Vagina (tissue), 2 donors: ENCODE results near the gene AGPS.

Source experiments
- POLR2A ChIP-seq, 2 donors: fragments of 450-650 bp; IDR thresholded peaks; one replicate each; pipeline ENCODE4 v1.6.1; 2017; ENCODE audit warnings: antibody characterized with exemption in 2 of 2, mild to moderate bottlenecking in 2 of 2, moderate library complexity in 2 of 2
- POLR2AphosphoS5 ChIP-seq, 2 donors: sonication (generic); formaldehyde crosslinking; IDR thresholded peaks; one replicate each; pipeline ENCODE4 v1.9.0; 2017; ENCODE audit warnings: antibody characterized with exemption in 2 of 2, mild to moderate bottlenecking in 2 of 2, low read depth in 1 of 2; ENCODE audit not compliant: insufficient read depth in 1 of 2
- TF ChIP-seq, protein P1 (sequence below), 3 experiments: fragments of 450-650 bp in 2 of 3; fragments of 200-600 bp in 1 of 3; sonication (generic) in 1 of 3; IDR thresholded peaks; one replicate each; pipeline ENCODE4 v1.5.1; 2017 to 2019; ENCODE audit warnings: antibody characterized with exemption in 3 of 3, mild to moderate bottlenecking in 2 of 3, moderate library complexity in 2 of 3

DNA sequence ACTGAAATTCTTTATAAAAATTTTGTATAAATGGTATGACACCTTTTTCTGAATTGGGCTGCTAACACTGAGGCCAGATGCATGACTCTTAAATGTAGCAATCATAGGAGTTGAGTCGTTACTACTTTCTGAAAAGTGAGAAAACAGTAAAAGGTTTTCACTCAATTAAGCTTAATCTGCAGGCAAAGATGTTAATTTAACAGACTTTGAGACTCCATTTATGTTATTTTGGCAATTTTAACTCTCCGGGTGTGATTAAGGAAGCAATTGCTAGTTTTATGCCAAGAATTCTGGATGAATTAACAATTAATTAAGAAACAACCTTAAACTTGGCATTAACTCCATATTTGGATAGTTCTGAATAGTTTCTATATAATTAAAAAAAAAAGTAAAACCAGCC, 104.3 kb downstream of the AGPS start:
- TF ChIP-seq POLR2A (IDR thresholded peaks at IDR 0.05) (no peak), POLR2AphosphoS5 (IDR thresholded peaks at IDR 0.05; ENCODE audit: insufficient read depth in 1 of 2, low read depth in 1 of 2) (no peak)
- TF ChIP-seq, protein P1, sequence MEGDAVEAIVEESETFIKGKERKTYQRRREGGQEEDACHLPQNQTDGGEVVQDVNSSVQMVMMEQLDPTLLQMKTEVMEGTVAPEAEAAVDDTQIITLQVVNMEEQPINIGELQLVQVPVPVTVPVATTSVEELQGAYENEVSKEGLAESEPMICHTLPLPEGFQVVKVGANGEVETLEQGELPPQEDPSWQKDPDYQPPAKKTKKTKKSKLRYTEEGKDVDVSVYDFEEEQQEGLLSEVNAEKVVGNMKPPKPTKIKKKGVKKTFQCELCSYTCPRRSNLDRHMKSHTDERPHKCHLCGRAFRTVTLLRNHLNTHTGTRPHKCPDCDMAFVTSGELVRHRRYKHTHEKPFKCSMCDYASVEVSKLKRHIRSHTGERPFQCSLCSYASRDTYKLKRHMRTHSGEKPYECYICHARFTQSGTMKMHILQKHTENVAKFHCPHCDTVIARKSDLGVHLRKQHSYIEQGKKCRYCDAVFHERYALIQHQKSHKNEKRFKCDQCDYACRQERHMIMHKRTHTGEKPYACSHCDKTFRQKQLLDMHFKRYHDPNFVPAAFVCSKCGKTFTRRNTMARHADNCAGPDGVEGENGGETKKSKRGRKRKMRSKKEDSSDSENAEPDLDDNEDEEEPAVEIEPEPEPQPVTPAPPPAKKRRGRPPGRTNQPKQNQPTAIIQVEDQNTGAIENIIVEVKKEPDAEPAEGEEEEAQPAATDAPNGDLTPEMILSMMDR (IDR thresholded peaks at IDR 0.05), result no peak
